Left cardiac atrium (tissue), 4 donors: ENCODE measurements around the gene ATP8B2. TPM values are rescaled to one million over a fixed set of nuclear protein-coding genes. Genes with fewer than 3 reads are reported as not detected.
"Not testable (repeated sequence)": the region's sequence is repeated elsewhere in the genome, so short reads cannot be mapped to it uniquely, and the experiment has no call there.

Source experiments
- ATAC-seq, 2 donors: fragments of 200-7000 bp; cut with Tn5 transposase; one replicate each; pipeline ENCODE4 v1.9.1; 2020; ENCODE audit warnings: mild to moderate bottlenecking in 2 of 2, moderate library complexity in 2 of 2
- DNase-seq: peaks from one replicate; pipeline ENCODE4 v3.0.0-alpha.2; 2020
- intact Hi-C, 2 donors: fragments of 100-400 bp; cut with DNase I; formaldehyde crosslinking; loops; one replicate each; pipeline versions ENCODE4 v1.14.1 to v1.15.1; 2022 to 2023
- total RNA-seq, 2 donors: library from RNA; stranded (reverse); fragmentation: NEBNext Ultra II Directional; extraction: Animal tissue kit (Norgen Biotek cat#: 25700); gene quantifications; one replicate each; pipeline ENCODE4 v1.2.1, GENCODE V29; 2021
- donor health status: DM: no; HTN: yes; CAD: no.
- donor health status: DM: no; HTN: yes; CAD: no; lungs with severe emphysema.
- donor health status: DM: yes; HTN: yes; CAD: no.
- donor health status: Dilated cardiomyopathy.

The ATP8B2 gene
- total RNA-seq, 2 donors from 2014 or later, result 23.7 to 31.0 TPM

- intact Hi-C loops, result no loop called here
- DNase-seq (no peak), ATAC-seq (peak in 1 of 2 donors; percentile 32)
Observed at GRCh38 chr1:154320882-154321608, 4.3 kb upstream of the ATP8B2 start, which contains the start of gene AQP10. Gene AQP10, plus strand, starts transcription at chr1:154321093. Its CDS starts 63 bp downstream, at chr1:154321156.

GRCh38 chr1:154321609-154321934, 3.8 kb upstream of the ATP8B2 start:
- DNase-seq, intact Hi-C loops, ATAC-seq: not testable (repeated sequence)

- no peak for ATAC-seq
- no peak for DNase-seq
- intact Hi-C loops, result no loop called here
Observed at GRCh38 chr1:154323493-154323892, 1.8 kb upstream of the ATP8B2 start.

GRCh38 chr1:154324241-154324640, 1.1 kb upstream of the ATP8B2 start:
- ATAC-seq (no peak), DNase-seq (no peak)
- intact Hi-C loops, result no loop called here

GRCh38 chr1:154325583-154326545, 539 bp downstream of the ATP8B2 start:
- intact Hi-C loops, result no loop called here
- peak; percentile 73 for DNase-seq
- ATAC-seq, result peak; percentile 56 to 64

- intact Hi-C loops, result no loop called here
- DNase-seq, result peak; percentile 77
- peak; percentile 2 to 65 for ATAC-seq
Observed at GRCh38 chr1:154326546-154327465, 1.5 kb downstream of the ATP8B2 start.

GRCh38 chr1:154327466-154328317, 2.4 kb downstream of the ATP8B2 start:
- no peak for ATAC-seq
- no peak for DNase-seq
- intact Hi-C loops, result no loop called here

GRCh38 chr1:154328318-154329151, 3.2 kb downstream of the ATP8B2 start:
- peak; percentile 90 for DNase-seq
- intact Hi-C loops, result no loop called here
- ATAC-seq, result peak; percentile 67 to 79

- no peak for DNase-seq
- no peak for ATAC-seq
- intact Hi-C loops, result no loop called here
Observed at GRCh38 chr1:154329152-154329521, 3.8 kb downstream of the ATP8B2 start.

GRCh38 chr1:154329551-154330131, 4.3 kb downstream of the ATP8B2 start:
- ATAC-seq (no peak), DNase-seq (no peak)
- intact Hi-C loops, result no loop called here

GRCh38 chr1:154330669-154331068, 5.3 kb downstream of the ATP8B2 start:
- intact Hi-C loops, result no loop called here
- DNase-seq (no peak), ATAC-seq (no peak)

GRCh38 chr1:154334079-154335024, 9.0 kb downstream of the ATP8B2 start:
- intact Hi-C loops, result no loop called here
- DNase-seq, result no peak
- ATAC-seq, result no peak

GRCh38 chr1:154335025-154335714, 9.8 kb downstream of the ATP8B2 start:
- intact Hi-C loops, result no loop called here
- DNase-seq (peak; percentile 93), ATAC-seq (peak; percentile 80 to 86)

- intact Hi-C loops, result no loop called here
- no peak for ATAC-seq
- DNase-seq, result no peak
Observed at GRCh38 chr1:154337253-154337894, 12.0 kb downstream of the ATP8B2 start.

GRCh38 chr1:154338875-154339274, 13.6 kb downstream of the ATP8B2 start:
- intact Hi-C loops, result no loop called here
- ATAC-seq, result no peak
- DNase-seq, result no peak
